HS-5 (cell line): ENCODE results near the gene GAGE12G.
"Not testable (repeated sequence)": the region's sequence is repeated elsewhere in the genome, so short reads cannot be mapped to it uniquely, and the experiment has no call there.

Experiments
- DNase-seq: peaks from one replicate; pipeline ENCODE4 v3.0.0-alpha.2; 2012; ENCODE audit warnings: low read depth

The GAGE12G gene

GRCh38 chrX:49570100-49570499 lies at the start of gene GAGE12G:
Gene GAGE12G, plus strand, starts transcription at chrX:49570400. Its CDS starts 1,155 bp downstream, at chrX:49571555.
- DNase-seq, result not testable (repeated sequence)

GRCh38 chrX:49531877-49532276 lies 38.3 kb upstream of the GAGE12G start, which contains the start of gene GAGE12C:
Gene GAGE12C, plus strand, starts transcription at chrX:49532177. Its CDS starts 1,155 bp downstream, at chrX:49533332.
- not testable (repeated sequence) for DNase-seq

- not testable (repeated sequence) for DNase-seq
These were observed 28.8 kb upstream of the GAGE12G start, which contains the start of gene GAGE12D for GRCh38 chrX:49541433-49541832. Gene GAGE12D, plus strand, starts transcription at chrX:49541733. Its CDS starts 1,155 bp downstream, at chrX:49542888.

GRCh38 chrX:49550989-49551388 lies 19.2 kb upstream of the GAGE12G start, which contains the start of gene GAGE12E:
Gene GAGE12E, plus strand, starts transcription at chrX:49551289. Its CDS starts 1,155 bp downstream, at chrX:49552444.
- DNase-seq, result not testable (repeated sequence)

- not testable (repeated sequence) for DNase-seq
These were observed 9.7 kb upstream of the GAGE12G start, which contains the start of gene GAGE12F for GRCh38 chrX:49560542-49560941. Gene GAGE12F, plus strand, starts transcription at chrX:49560842. Its CDS starts 1,155 bp downstream, at chrX:49561997.

GRCh38 chrX:49568728-49569127 lies 1.5 kb upstream of the GAGE12G start:
- DNase-seq, result not testable (repeated sequence)

- not testable (repeated sequence) for DNase-seq
These were observed 1.0 kb upstream of the GAGE12G start for GRCh38 chrX:49569152-49569551.

- not testable (repeated sequence) for DNase-seq
These were observed 9.4 kb downstream of the GAGE12G start, which contains the start of gene GAGE12H for GRCh38 chrX:49579649-49580048. Gene GAGE12H, plus strand, starts transcription at chrX:49579949. Its CDS starts 1,155 bp downstream, at chrX:49581104.

GRCh38 chrX:49589196-49589595 lies 19.0 kb downstream of the GAGE12G start, which contains the start of gene GAGE2A:
Gene GAGE2A, plus strand, starts transcription at chrX:49589496. Its CDS starts 1,155 bp downstream, at chrX:49590651.
- not testable (repeated sequence) for DNase-seq

- DNase-seq, result not testable (repeated sequence)
These were observed 19.7 kb downstream of the GAGE12G start for GRCh38 chrX:49589769-49590478.

GRCh38 chrX:49590488-49590887 lies 20.3 kb downstream of the GAGE12G start:
- DNase-seq, result not testable (repeated sequence)

GRCh38 chrX:49598720-49599119 lies 28.5 kb downstream of the GAGE12G start, which contains the start of gene GAGE1:
Gene GAGE1, plus strand, starts transcription at chrX:49599020. Its CDS starts 1,155 bp downstream, at chrX:49600175.
- not testable (repeated sequence) for DNase-seq

- no peak for DNase-seq
These were observed 40.6 kb downstream of the GAGE12G start for GRCh38 chrX:49610718-49611310.

- DNase-seq, result no peak
These were observed 48.4 kb downstream of the GAGE12G start for GRCh38 chrX:49618574-49618973.
